ENCODE data around the gene PPM1M. TPM values are rescaled to one million over a fixed set of nuclear protein-coding genes. Genes with fewer than 3 reads are reported as not detected.

Gene PPM1M
- total and polyA plus RNA-seq, 4 donors: 18.2 to 53.6 (median 35.0) TPM

- Histone ChIP-seq H3K27me3 (ENCODE audit: control insufficient read depth in 3 of 3, insufficient read depth in 3 of 3, low read length in 2 of 3) (no peaks in the 10 kb centered on the region), H3K4me1 (ENCODE audit: control insufficient read depth in 5 of 5, insufficient read depth in 5 of 5, low read length in 5 of 5) (peaks cover 6 to 12% (median 10%) of the 10 kb centered on the region in 5 donors), H3K36me3 (ENCODE audit: control insufficient read depth in 4 of 4, insufficient read depth in 4 of 4, low read length in 4 of 4) (peaks cover 29 to 63% (median 54%) of the 10 kb centered on the region in 4 donors), H3K4me3 (no peak overlapping the region), H3K27ac (ENCODE audit: low read depth in 1 of 2, low read length in 1 of 2) (no peak overlapping the region), H3K9me3 (ENCODE audit: control insufficient read depth in 4 of 4, insufficient read depth in 3 of 4, low read length in 3 of 4) (no peaks in the 10 kb centered on the region), H3K9ac (ENCODE audit: insufficient read depth in 1 of 2, low read length in 2 of 2) (no peak overlapping the region)
- DNase-seq (no peak), ATAC-seq (ENCODE audit: insufficient read depth, low FRiP score) (no peak)
- no peak for TF ChIP-seq CTCF (IDR thresholded peaks at IDR 0.05; ENCODE audit: control extremely low read depth, extremely low read depth)
- 65 to 86% methylated on average over 8 of the region's 8 CpGs for WGBS, 2 donors
Measured at GRCh38 chr3:52213005-52213404, 32.6 kb upstream of the PPM1M start.

- Histone ChIP-seq H3K27me3 (ENCODE audit: control insufficient read depth in 3 of 3, insufficient read depth in 3 of 3, low read length in 2 of 3) (no peaks in the 10 kb centered on the region), H3K9ac (ENCODE audit: insufficient read depth in 1 of 2, low read length in 2 of 2) (no peak overlapping the region), H3K9me3 (ENCODE audit: control insufficient read depth in 4 of 4, insufficient read depth in 3 of 4, low read length in 3 of 4) (no peaks in the 10 kb centered on the region), H3K4me3 (no peak overlapping the region), H3K27ac (ENCODE audit: low read depth in 1 of 2, low read length in 1 of 2) (no peak overlapping the region), H3K36me3 (ENCODE audit: control insufficient read depth in 4 of 4, insufficient read depth in 4 of 4, low read length in 4 of 4) (peaks cover 22 to 54% (median 47%) of the 10 kb centered on the region in 4 donors), H3K4me1 (ENCODE audit: control insufficient read depth in 5 of 5, insufficient read depth in 5 of 5, low read length in 5 of 5) (peaks cover 6 to 21% (median 17%) of the 10 kb centered on the region in 5 donors)
- ATAC-seq (ENCODE audit: insufficient read depth, low FRiP score): no peak
- TF ChIP-seq CTCF (IDR thresholded peaks at IDR 0.05; ENCODE audit: control extremely low read depth, extremely low read depth): no peak
- no peak for DNase-seq
Measured at GRCh38 chr3:52213901-52214300, 31.7 kb upstream of the PPM1M start.

GRCh38 chr3:52215351-52215750 lies 30.2 kb upstream of the PPM1M start:
- 86 to 97% methylated on average over 7 of the region's 7 CpGs for WGBS, 2 donors
- Histone ChIP-seq H3K36me3 (ENCODE audit: control insufficient read depth in 4 of 4, insufficient read depth in 4 of 4, low read length in 4 of 4) (peaks cover 20 to 43% (median 38%) of the 10 kb centered on the region in 4 donors), H3K9me3 (ENCODE audit: control insufficient read depth in 4 of 4, insufficient read depth in 3 of 4, low read length in 3 of 4) (no peaks in the 10 kb centered on the region), H3K4me1 (ENCODE audit: control insufficient read depth in 5 of 5, insufficient read depth in 5 of 5, low read length in 5 of 5) (peaks cover 6 to 31% (median 24%) of the 10 kb centered on the region in 5 donors), H3K4me3 (no peak overlapping the region), H3K9ac (ENCODE audit: insufficient read depth in 1 of 2, low read length in 2 of 2) (no peak overlapping the region), H3K27me3 (ENCODE audit: control insufficient read depth in 3 of 3, insufficient read depth in 3 of 3, low read length in 2 of 3) (no peaks in the 10 kb centered on the region), H3K27ac (ENCODE audit: low read depth in 1 of 2, low read length in 1 of 2) (peak overlapping the region in 1 of 2 donors; percentile 43)
- TF ChIP-seq CTCF (IDR thresholded peaks at IDR 0.05; ENCODE audit: control extremely low read depth, extremely low read depth): no peak
- no peak for ATAC-seq (ENCODE audit: insufficient read depth, low FRiP score)
- no peak for DNase-seq
